GM21367 (cell line): ENCODE results near the gene RAD51B.

Experiments used
- ATAC-seq: cut with Tn5 transposase; IDR thresholded peaks from one replicate; pipeline ENCODE4 v1.9.1; 2021; ENCODE audit not compliant: unreplicated experiment

Gene RAD51B

DNA sequence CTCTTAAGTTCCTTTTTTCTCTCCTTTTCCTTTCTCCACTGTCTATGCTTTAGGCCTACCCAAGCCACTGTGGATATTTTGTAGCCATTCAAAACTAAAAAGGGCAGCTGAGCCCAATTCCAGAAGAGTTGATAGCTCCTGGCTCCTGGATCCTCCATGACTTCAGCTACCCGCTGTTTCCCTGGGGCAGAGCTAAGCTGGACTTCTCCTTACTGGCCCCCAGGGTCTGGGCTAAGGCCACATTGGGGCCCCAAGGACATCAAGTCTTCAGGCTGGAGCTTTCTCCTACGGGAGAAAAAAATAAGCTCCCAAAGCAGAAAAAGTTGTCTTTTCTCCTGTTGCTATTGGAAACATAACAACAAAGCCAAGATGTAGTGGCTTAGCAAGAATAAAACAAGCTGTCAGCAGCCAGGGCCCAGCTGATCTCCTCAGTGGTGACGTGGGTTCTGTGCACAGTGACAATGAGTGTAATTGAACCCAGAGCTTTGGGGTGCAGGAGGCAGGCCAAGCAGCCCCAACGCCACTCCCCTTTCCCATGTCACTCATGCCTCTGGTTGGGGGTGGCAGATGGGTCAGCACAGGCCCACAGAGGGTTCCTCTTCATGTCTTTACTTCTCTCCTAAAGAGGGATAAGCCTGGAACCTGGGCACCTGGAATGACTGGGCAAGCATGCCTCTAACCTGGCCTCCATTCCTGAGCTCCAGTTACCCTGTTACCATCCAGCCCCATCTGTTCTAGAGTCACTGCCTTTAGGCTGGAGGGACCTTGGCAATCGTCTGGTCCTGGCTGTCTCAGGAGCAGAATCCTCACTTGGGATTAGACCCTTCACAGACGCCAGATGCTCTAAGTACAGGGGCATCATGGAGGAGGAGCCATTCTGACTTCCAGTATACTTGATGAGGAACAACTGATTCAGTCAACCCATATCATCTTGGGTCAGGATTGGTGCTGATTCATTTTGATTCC, 802.1 kb downstream of the RAD51B start:
- no peak for ATAC-seq

DNA sequence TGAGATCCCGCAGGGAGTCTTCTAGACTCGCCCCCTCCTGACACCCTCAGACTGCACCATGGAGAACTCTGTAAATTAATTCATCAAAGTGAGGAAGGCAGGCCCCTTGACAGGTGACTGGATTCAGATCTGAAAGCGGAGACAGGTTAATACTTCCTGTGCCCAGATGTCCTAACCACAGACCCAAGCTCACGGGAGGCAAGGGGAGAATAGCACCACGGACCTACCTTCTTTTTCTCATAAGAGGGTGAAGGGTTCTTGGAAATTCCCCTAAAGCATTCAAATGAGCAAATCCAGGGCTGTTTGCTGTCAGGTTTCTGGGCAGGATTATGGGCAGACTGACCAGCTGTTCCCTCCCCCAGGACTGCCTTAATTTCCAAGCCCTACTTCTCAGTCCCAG, 803.3 kb downstream of the RAD51B start:
- no peak for ATAC-seq

DNA sequence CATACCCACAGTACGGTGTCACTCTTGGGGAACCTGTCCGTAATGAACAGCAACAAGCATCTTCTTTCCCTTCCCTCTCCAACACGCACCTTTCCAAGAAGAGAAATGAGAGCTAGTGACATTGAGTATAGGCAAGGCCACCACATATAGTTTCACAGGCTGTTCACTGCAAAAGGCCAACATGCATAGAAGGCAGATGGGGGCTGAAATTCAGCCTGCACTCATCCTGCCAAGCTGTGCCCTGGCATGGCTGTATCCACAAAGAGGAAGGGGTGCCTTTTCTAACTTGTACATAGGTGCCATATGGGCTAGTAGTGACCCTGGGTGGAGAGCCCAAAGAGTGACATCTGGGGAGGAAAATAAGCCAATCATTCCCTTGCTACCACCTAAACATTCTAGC, 803.7 kb downstream of the RAD51B start:
- ATAC-seq, result no peak

DNA sequence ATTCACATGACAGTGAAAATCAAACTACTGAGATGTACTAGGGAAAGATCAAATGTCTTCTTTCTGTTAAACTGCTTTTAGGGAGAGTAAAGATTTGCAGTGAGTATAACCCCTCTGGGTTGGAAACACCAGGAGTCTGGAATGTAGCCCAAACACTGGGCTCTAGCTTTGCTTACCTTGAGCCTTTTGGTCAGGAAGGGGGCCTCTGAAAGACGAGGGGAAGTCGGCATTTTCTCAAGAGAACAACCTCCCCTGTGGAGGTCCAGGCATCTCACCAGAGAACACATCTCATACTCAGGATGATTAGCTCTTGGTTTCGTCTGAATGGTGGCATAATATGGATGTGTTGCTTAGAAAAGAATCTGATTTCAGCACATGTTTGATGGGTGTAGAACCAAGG, 804.2 kb downstream of the RAD51B start:
- no peak for ATAC-seq

DNA sequence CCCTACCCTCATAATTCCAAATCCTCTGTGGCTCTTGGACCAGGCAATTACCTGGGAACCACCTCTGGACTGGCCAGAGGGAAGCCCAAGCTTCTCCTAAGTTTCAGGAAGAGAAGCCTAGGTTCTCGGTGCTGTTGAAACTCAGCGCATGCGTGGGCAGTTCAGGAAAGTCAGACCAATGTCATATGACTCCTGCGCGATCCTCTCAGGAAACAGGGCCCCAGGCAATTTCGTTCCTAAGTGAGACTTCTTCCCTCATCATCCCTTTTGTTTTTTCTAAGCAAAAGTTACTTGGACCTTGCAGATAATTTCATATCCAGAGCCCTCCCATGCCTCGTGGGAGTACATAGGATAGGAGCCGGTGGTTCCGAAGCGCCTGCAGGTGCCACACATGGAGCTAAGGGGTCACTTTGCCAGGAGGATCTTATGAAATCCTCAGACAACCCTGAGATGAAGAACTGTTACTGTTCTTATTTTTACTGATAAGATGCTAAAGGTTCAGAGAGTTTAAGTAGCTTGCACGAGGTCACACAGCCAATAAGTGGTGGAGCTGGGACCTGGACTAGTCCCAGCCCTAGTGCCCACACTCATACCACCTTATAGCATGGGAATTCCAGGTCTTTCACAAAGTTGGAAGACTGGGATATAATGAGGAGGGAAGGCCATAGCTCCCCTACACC, 805.1 kb downstream of the RAD51B start:
- ATAC-seq, result no peak

DNA sequence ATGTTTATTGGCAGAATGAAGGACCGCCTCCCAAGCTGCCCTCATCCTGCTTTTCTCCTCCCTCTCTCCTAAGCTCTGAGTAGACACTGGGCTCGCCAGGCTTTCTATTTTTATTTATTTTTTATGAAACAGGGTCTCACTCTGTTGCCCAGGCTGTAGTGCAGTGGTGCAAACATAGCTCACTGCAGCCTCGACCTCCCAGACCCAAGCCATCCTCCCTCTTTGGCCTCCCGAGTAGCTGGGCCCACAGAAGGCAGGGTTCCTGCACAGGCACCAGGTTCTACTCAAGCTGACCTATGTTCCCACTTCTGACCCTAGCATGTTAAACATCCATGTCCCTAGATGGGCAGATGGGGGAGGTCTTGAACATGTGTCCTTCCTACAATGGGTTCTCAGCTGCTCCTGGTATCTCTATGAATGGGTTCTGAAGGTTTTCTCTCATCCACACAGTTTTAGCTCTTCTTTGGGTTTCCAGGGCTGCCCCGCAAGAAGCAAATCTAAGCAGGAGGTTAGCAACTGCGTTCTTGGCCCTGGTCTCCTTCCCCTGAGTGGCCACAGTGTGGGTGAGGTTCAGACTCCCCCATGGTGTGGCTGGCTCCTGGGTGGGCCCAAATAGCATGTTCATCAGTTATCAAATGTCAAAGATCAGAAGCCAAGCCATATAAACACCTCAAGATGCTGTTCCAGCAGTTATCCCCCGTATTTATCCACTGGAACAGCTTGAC, 805.9 kb downstream of the RAD51B start:
- ATAC-seq, result no peak

DNA sequence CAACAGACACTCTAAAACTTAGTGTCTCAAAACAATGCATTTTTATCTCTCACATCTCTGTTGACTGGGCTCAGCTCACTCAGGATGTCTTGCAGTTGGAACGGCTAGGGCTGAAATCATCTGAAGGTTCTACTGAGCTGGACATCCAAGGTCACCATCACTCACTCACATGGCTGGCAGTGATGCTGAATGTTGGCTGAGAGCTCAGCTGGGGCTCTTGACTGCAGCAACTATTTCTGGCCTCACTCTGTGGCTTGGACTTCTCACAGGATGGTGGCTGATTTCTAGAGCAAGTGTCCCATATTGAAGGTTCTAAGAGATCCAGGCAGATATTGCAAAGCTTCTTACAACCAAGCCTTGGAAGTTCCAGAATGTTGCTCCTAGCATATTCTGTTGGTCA, 806.8 kb downstream of the RAD51B start:
- no peak for ATAC-seq

DNA sequence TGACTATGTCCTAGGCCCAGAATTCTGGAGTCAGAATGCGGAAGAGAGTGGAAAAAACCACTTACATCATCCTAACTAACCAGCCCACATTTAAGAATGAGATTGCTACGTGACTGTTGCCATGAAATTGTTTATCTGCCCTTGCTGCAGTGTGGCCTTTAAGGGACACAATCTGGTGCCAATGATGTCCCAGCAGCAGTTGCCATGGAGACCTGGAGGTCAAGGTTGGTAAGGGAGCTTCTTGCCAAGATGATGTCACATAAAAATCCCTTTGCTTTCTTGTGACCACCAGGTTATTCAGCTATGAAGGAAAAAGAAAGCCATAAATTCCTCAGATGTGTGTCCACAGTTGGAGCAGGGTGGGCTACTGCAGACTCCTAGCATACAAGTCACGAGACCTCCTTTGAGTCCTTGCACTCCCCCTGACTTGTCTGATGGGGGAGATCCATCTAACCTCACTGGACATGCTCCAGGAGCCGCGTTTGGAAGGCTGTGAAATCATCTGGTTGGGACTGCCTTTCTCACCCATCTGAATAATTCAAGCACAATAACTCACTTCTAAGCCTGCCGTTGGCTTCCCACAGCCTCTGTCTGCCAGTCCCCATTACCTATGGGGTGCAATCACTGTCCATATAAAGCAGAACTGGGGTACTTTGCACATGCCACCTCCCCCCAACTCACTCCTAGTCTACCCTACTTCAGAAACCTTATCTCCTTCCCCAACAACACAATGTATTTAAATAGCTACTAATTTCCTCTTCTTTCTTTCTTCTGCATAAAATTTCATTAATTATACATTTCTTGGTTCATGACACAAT, 807.7 kb downstream of the RAD51B start:
- ATAC-seq, result no peak

DNA sequence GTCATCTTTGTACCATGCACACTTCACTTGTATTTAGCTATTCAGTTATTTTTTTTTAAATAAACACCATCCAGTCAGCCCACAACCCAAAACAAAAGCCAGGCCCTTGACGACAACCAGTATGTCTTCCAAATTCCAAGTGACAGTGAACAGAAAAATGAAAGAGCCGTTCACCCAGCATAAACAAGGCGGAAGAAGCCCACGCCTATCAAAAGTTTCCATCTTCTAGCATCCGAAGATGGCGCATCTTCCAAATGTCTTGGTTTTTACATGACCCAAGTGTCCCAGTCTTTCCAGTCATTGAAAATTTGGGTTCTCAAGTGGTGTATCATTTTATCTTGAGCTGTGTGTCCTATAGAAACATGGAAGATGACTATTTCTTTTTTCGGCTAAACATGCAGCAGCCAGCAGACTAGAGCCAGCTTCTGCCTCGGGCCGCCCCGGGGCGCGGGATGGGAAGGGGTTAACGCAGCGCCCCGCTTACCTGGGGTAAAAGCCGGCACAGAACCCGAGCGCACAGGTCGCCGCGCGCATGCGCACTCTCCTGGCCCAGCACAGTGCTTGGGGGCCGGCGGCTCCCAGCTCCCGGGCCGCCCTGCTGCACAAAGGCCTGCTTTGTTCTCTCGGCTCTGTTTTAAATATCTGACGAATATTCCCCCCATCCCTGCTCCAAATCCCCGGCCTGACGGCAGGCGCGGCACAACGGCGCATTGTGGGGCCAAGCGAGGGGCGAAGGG, 808.5 kb downstream of the RAD51B start:
- no peak for ATAC-seq

DNA sequence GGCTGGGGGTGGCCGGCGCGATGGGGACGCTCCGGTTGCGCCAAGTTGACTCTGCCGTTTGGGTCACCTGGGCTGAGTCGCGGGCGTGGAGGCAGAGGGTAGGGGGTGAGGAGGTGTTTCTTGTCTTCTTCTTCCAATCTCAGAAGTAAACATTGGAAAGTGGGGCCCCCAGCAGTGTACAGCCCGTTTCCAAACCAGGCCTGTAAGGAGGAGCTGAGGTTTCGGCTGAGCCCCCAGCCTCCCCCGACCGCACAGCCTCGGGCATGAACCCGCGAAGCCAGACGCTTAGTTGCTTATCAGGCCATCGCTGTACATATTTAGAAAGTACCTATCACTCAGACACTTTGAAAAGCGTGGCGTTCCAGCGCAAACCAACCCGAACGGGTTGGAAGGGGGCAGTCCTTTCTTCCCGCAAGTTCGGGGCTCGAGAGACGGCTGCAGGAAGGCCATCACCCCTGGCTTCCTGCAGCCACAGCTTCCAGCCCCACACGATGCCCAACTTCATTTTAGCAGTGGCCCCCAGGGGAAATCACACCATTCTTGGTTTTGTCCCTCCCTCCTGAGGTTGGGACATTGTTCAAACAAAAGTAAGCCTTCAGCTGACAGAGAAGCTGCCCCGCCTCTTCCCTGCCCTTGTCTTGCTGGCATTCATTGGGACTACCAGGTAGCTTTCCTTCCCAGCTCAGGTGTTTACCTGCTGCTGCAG, 809.2 kb downstream of the RAD51B start:
- ATAC-seq, result no peak

DNA sequence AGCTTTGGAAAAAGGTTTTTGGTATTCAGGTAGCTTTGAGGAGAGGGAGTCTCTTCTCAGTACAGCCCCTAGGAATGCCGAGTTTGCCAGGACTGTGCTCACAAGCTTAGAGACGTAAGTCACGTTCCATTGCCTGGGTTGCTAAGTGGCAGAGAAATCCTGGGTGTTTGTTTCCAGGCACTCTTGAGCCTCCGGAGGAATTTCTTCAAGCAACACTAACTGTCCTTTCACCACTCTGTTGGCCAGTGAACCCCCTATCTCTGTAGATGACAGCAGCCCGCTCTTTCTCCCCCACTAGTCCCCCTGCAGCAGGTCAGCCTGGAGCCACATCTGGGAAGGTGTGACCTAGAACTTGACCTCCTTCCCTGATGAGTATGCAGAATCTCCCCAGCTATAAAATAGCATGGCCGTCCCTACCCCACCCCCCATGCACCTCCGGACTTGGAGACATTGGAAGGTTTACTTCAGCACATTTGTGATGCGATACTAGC, 810.5 kb downstream of the RAD51B start:
- ATAC-seq, result no peak

DNA sequence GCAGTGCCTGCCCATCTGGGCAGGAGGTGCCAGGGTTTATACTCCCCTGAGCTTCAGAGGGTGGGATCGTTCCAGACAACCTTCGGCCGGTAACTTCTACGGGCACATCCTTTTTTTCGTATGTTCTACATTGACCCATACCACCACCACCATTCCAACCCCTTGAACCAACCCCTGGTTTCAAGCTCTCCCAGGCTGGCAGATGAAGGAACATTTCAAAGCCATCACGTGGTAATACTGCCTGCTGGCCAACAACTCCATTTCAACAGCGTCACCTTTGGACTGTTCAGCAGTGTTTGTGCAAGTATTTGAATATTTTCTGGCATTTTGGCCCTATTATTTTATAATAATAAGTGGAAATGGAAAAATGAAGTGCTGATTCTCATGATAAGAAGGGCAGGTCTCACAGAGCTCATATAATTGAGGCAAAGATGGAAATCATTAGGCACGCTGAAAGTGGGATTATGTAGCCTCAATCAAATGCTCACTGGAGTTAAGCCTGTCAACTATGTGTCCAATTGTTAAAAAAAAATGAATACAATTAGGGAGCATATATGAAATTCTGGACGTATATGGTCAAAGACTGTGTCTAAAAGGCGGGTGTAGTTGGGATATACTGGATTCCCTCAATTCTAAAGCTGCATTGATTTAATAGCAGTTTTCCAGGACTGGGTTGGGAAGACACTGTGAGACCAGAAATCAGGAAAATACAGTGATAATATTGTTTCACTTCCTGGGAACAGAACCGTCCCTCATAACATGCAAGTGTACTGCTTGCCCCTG, 811.2 kb downstream of the RAD51B start:
- no peak for ATAC-seq

DNA sequence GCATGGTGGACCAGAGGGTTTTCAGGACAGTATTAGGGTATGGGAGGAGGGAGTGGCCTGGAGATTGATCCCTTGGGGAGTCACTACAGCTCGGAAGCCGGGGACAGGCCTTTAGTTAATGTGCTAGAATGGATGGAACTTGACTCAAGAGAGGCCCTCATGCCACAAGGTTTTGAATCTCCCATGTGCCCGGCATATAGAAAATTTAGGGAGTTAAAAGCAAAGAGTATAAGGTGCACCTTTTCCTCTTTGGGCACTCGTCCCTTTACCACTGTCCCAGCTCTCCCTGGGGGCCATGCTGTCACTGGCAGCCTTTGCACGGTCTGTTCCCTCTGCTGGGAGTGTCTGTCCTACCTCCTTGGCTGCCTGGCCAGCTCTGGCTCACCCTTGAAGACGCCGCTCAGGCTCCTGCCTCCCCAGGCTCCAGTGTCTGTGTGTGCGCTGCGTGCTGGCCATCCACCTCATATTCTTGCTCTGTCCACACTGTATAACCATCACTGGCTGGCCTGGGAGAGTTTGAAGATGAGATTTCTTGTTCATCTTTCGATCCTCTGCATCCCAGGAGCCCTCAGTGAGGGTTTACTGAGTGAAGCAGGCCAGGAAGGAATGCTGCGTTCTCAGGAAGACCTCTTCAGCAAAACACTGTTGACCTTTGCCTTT, 811.9 kb downstream of the RAD51B start:
- ATAC-seq, result no peak

DNA sequence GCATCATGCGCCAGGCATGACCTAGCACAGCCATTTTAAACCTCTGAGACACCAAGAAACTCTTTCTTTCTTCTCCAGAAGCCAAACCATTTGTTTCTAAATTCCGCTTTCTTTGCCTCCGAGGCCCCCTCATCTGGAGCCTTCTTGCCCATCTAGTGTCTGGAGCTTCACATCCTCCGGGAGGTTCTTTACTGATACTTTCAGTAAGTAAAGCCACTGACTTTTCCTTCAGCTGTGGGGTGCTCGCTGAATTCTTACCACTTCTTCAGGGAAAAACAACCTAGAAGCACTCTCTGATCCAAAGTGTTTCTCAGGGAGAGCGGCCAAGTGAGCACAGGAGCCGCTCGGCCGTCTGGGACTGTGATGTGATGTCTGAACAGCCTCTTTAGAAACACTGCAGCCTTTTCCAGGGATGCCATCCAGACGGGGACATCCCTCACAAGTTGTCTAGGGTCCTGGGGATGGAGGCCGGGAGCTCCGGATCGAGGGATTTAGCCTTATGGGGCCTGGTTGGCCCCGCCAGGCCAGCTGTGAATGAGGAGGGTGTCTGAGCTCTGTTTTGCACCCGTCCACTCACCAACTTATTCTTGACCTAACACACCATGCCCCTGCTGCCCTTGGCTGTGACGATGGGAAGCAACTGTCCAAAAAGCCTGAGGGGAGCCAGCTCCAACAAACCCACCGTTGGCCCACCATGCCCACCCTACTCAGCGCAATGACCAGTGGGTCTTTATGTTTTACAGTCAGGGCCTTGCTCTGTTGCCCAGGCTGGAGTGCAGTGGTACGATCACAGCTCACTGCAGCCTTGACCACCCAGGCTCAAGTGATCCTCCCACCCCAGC, 812.7 kb downstream of the RAD51B start:
- ATAC-seq, result no peak

DNA sequence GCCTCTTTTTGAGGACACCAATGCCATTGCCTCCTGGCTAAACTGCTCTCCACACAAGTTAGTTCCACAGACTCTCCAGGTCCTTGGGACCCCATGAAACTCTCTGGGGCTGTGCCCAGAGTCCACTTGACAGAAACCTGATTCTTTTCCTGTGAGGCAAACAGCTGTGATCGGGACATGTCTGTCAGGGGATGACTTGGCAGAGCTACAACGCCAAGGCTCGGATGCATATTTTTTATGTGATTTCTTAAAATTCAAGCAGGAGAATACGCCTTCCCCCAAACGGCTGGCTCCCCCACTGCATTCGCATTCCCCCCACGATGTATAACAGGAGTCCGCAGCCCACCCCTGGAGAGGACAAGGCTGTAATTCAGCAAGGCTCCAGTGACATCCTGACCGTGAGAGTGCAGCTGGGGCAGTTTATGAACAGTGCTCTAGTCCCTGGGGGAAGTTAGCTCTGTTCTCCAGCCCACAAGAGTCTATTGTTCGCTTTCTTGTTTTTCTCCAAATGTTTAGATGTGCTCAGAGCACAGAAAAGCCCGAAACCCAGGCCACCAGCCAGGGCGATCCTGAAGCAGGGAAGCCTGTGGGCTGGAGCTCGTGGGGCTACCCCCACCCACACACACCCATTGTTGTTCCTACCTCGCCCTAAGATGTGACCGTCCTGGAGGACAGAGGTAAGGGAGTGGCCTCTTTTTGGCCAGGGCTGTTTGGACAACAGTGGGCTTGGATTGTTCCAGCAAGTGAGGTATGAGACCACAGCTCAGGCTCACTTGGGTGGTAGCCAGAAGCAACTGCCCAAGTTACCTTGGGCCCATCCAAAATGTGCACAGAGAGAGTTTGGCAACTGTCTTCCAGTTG, 813.8 kb downstream of the RAD51B start:
- no peak for ATAC-seq

DNA sequence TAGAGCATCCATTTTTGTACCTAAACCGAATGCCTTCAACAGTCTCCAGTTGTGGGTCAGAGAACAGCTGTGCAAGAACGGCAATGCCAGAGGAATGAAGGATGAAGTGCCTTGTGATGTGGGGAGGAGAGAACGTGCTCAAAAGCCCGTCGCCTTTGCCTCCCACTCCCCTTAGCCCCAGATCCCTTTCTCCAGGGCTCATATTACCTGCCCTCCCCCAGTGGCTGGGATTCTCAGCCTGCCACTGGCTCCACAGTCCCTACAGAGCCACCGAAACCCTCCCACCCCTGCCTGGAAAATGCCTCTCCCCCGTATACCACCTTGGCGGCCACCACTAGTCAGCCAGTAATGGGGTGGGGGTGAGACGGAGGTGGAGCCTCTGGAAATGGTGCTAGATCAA, 814.8 kb downstream of the RAD51B start:
- no peak for ATAC-seq
